K562 (cell line): ENCODE results near the gene SUMF1. TPM values are rescaled to one million over a fixed set of nuclear protein-coding genes. Genes with fewer than 3 reads are reported as not detected.

ENCODE experiments used
- BACH1 ChIP-seq: fragments of 200-800 bp; sonication (Bioruptor generic); IDR thresholded peaks from 2 replicates; pipeline ENCODE4 v1.6.1; 2016; ENCODE audit warnings: missing genetic modification characterization, missing compliant biosample characterization
- KDM2B ChIP-seq: fragments of 250-450 bp; sonication (Bioruptor Pico); IDR thresholded peaks from 2 replicates; pipeline ENCODE4 v1.8.0; 2021; ENCODE audit warnings: mild to moderate bottlenecking, moderate library complexity
- MTA1 ChIP-seq: fragments of 450-650 bp; IDR thresholded peaks from 2 replicates; pipeline ENCODE4 v1.6.1; 2017; ENCODE audit warnings: borderline replicate concordance
- MTA3 ChIP-seq: fragments of 450-650 bp; formaldehyde crosslinking; IDR thresholded peaks from 2 replicates; pipeline ENCODE4 v1.6.1; 2017; ENCODE audit warnings: mild to moderate bottlenecking, borderline replicate concordance
- PHF20 ChIP-seq: fragments of 450-650 bp; IDR thresholded peaks from 2 replicates; pipeline ENCODE4 v1.6.1; 2018; ENCODE audit not compliant: partially characterized antibody
- POLR3A ChIP-seq: IDR thresholded peaks from 2 replicates; pipeline ENCODE4 v1.6.1; 2011; ENCODE audit warnings: borderline replicate concordance, mild to moderate bottlenecking, moderate library complexity; ENCODE audit not compliant: insufficient read length, insufficient read depth; ENCODE audit errors: extremely low read depth
- TEAD4 ChIP-seq, 2 experiments: sonication (generic) in 1 of 2; formaldehyde crosslinking in 1 of 2; IDR thresholded peaks; 2 replicates each; pipeline versions ENCODE4 v1.6.1 to v1.8.0; 2012 to 2022; ENCODE audit warnings: borderline replicate concordance in 1 of 2, inconsistent platforms in 1 of 2, low read length in 1 of 2, mild to moderate bottlenecking in 1 of 2, missing genetic modification reagents in 1 of 2
- TGIF2 ChIP-seq: sonication (generic); formaldehyde crosslinking; IDR thresholded peaks from 2 replicates; pipeline ENCODE4 v1.8.1; 2022; ENCODE audit warnings: mild to moderate bottlenecking, missing genetic modification reagents, moderate library complexity
- ZBTB9 ChIP-seq: fragments of 450-650 bp; formaldehyde crosslinking; IDR thresholded peaks from 2 replicates; pipeline ENCODE4 v1.4.0; 2020; ENCODE audit warnings: mild to moderate bottlenecking, moderate library complexity
- ZFP91 ChIP-seq: sonication (generic); formaldehyde crosslinking; IDR thresholded peaks from 2 replicates; pipeline ENCODE4 v1.8.0; 2022; ENCODE audit warnings: mild to moderate bottlenecking, missing genetic modification reagents
- ZNF431 ChIP-seq: sonication (generic); formaldehyde crosslinking; IDR thresholded peaks from 2 replicates; pipeline ENCODE4 v1.8.0; 2022; ENCODE audit warnings: mild to moderate bottlenecking, missing genetic modification reagents
- ZNF444 ChIP-seq: fragments of 250-450 bp; sonication (Bioruptor Pico); IDR thresholded peaks from 2 replicates; pipeline ENCODE4 v1.4.0; 2020; ENCODE audit warnings: mild to moderate bottlenecking, moderate library complexity
- ZNF668 ChIP-seq: fragments of 250-450 bp; sonication (Bioruptor Pico); IDR thresholded peaks from 2 replicates; pipeline ENCODE4 v1.8.0; 2022; ENCODE audit warnings: mild to moderate bottlenecking, inconsistent platforms
- ZNF79 ChIP-seq: fragments of 250-450 bp; sonication (Bioruptor Pico); IDR thresholded peaks from 2 replicates; pipeline ENCODE4 v1.4.0; 2020; ENCODE audit warnings: low read depth, mild to moderate bottlenecking, moderate library complexity
- polyA plus RNA-seq, 8 experiments: library from polyadenylated mRNA; depleted of rRNA in 4 of 8; stranded (reverse) in 5 of 8; unstranded in 3 of 8; fragments of >200 nt; fragmentation: Nextera tagmentation in 2 of 8; fragmentation: Illumina TruSeq in 1 of 8; extraction: Ambion mirVana in 2 of 8; extraction: Trizol in 1 of 8; gene quantifications; 2 replicates each; pipeline versions ENCODE4 v1.2.1 to v1.2.3, GENCODE V29; 2011 to 2014; ENCODE audit warnings: inconsistent platforms in 1 of 8, missing spikeins in 1 of 8
- total RNA-seq, 7 experiments: library from RNA; depleted of rRNA in 6 of 7; stranded (reverse); fragments of >200 nt in 6 of 7; fragmentation: Illumina TruSeq in 2 of 7; extraction: Trizol in 2 of 7; gene quantifications; 2 replicates each; pipeline versions ENCODE4 v1.2.1 to v1.2.3, GENCODE V29; 2011 to 2021; ENCODE audit warnings: low replicate concordance in 1 of 7
- TF ChIP-seq, protein P1 (sequence below), 3 experiments: fragments of 200-800 bp in 1 of 3; sonication (Bioruptor generic) in 1 of 3; sonication (generic) in 1 of 3; formaldehyde crosslinking in 1 of 3; IDR thresholded peaks; 2 replicates each; pipeline versions ENCODE4 v1.6.1 to v1.8.0; 2016 to 2022; ENCODE audit warnings: mild to moderate bottlenecking in 2 of 3, missing compliant biosample characterization in 2 of 3, missing genetic modification characterization in 2 of 3, missing genetic modification reagents in 1 of 3
- TF ChIP-seq, protein P2 (sequence below): IDR thresholded peaks from 3 replicates; pipeline ENCODE4 v1.6.1; 2011; ENCODE audit warnings: borderline replicate concordance, mild to moderate bottlenecking, moderate library complexity; ENCODE audit not compliant: insufficient read length; ENCODE audit errors: extremely low read depth
- TF ChIP-seq, protein P3 (sequence below), 2 experiments: fragments of 200-800 bp in 1 of 2; sonication (Bioruptor generic) in 1 of 2; sonication (generic) in 1 of 2; formaldehyde crosslinking in 1 of 2; IDR thresholded peaks in 1 of 2; conservative IDR thresholded peaks in 1 of 2; 2 replicates each; pipeline versions ENCODE4 v1.5.0 to v1.6.1; 2016 to 2020; ENCODE audit warnings: missing compliant biosample characterization in 1 of 2, missing genetic modification characterization in 1 of 2, missing genetic modification reagents in 1 of 2

Gene SUMF1
- total and polyA plus RNA-seq, 9 of the 15 experiments (the other 6 are each of a cell fraction or from before 2014, with no cell fraction given), result 1.3 to 7.4 (median 4.2) TPM

GRCh38 chr3:4351164-4351855 is 115.8 kb downstream of the SUMF1 start (continued):
- TF ChIP-seq, protein P1, sequence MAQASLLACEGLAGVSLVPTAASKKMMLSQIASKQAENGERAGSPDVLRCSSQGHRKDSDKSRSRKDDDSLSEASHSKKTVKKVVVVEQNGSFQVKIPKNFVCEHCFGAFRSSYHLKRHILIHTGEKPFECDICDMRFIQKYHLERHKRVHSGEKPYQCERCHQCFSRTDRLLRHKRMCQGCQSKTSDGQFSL (CRISPR knock-in tag; IDR thresholded peaks at IDR 0.05), result no peak
- TF ChIP-seq, protein P1 (tag; IDR thresholded peaks at IDR 0.05), result no peak
- TF ChIP-seq ZNF431 (CRISPR knock-in tag) (no peak), BACH1 (tag) (peak; percentile 75; the same call in 1 of the 2 replicates), MTA3 (peak; percentile 60; the same call in 1 of the 2 replicates), PHF20 (no peak), ZNF79 (CRISPR knock-in tag) (no peak), TEAD4 (IDR thresholded peaks at IDR 0.05; ENCODE audit: low read length) (peak; percentile 51; the same call in 1 of the 2 replicates), TEAD4 (CRISPR knock-in tag; IDR thresholded peaks at IDR 0.05; ENCODE audit: borderline replicate concordance) (no peak), ZNF668 (peak; percentile 62; the same call in 1 of the 2 replicates), ZNF444 (no peak), MTA1 (0 out of 2 replicates have a peak, but pooled peaks have one; percentile 12), POLR3A (no peak), KDM2B (CRISPR knock-in tag) (no peak), TGIF2 (CRISPR knock-in tag) (no peak), ZFP91 (CRISPR knock-in tag) (no peak), ZBTB9 (peak; percentile 63; the same call in 1 of the 2 replicates)
- TF ChIP-seq, protein P2, sequence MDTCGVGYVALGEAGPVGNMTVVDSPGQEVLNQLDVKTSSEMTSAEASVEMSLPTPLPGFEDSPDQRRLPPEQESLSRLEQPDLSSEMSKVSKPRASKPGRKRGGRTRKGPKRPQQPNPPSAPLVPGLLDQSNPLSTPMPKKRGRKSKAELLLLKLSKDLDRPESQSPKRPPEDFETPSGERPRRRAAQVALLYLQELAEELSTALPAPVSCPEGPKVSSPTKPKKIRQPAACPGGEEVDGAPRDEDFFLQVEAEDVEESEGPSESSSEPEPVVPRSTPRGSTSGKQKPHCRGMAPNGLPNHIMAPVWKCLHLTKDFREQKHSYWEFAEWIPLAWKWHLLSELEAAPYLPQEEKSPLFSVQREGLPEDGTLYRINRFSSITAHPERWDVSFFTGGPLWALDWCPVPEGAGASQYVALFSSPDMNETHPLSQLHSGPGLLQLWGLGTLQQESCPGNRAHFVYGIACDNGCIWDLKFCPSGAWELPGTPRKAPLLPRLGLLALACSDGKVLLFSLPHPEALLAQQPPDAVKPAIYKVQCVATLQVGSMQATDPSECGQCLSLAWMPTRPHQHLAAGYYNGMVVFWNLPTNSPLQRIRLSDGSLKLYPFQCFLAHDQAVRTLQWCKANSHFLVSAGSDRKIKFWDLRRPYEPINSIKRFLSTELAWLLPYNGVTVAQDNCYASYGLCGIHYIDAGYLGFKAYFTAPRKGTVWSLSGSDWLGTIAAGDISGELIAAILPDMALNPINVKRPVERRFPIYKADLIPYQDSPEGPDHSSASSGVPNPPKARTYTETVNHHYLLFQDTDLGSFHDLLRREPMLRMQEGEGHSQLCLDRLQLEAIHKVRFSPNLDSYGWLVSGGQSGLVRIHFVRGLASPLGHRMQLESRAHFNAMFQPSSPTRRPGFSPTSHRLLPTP, result no peak
- TF ChIP-seq, protein P3, sequence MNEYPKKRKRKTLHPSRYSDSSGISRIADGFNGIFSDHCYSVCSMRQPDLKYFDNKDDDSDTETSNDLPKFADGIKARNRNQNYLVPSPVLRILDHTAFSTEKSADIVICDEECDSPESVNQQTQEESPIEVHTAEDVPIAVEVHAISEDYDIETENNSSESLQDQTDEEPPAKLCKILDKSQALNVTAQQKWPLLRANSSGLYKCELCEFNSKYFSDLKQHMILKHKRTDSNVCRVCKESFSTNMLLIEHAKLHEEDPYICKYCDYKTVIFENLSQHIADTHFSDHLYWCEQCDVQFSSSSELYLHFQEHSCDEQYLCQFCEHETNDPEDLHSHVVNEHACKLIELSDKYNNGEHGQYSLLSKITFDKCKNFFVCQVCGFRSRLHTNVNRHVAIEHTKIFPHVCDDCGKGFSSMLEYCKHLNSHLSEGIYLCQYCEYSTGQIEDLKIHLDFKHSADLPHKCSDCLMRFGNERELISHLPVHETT (CRISPR knock-in tag; conservative IDR thresholded peaks at IDR 0.05 in 1 of 2, IDR thresholded peaks at IDR 0.05 in 1 of 2), result peak in 1 of 2 experiments; percentile 47; a peak in 1 of 4 replicates
